Activated B cell treated with CpG ODN at 0.5 μM for 24 hours (primary cell): ENCODE results near the gene NFIB. TPM values are rescaled to one million over a fixed set of nuclear protein-coding genes. Genes with fewer than 3 reads are reported as not detected.

ENCODE experiments used
- ATAC-seq: fragments of 200-7000 bp; cut with Tn5 transposase; one replicate; pipeline ENCODE4 v1.10.0; 2021; ENCODE audit warnings: low read depth, mild to moderate bottlenecking, moderate library complexity
- CTCF ChIA-PET: fragments of 350-600 bp; sonication (Branson Sonifier 250); formaldehyde crosslinking; loops from one replicate; lab custom pipeline; 2021; ENCODE audit warnings: antibody characterized with exemption; lab: Charles Lee
- POLR2A ChIA-PET: fragments of 350-600 bp; sonication (Branson Sonifier 250); formaldehyde crosslinking; loops from one replicate; lab custom pipeline; 2021; ENCODE audit warnings: antibody characterized with exemption; lab: Charles Lee
- DNase-seq: peaks from one replicate; pipeline ENCODE4 v3.0.0; 2022
- H3K27ac Mint-ChIP-seq: one replicate; pipeline ENCODE4 v1.8.0; 2020; ENCODE audit warnings: mixed read lengths
- H3K27me3 Mint-ChIP-seq: one replicate; pipeline ENCODE4 v1.8.0; 2021; ENCODE audit warnings: mixed read lengths
- H3K36me3 Mint-ChIP-seq: one replicate; pipeline ENCODE4 v1.8.0; 2021; ENCODE audit warnings: low read depth, mixed read lengths
- H3K4me1 Mint-ChIP-seq: one replicate; pipeline ENCODE4 v1.8.0; 2021; ENCODE audit warnings: mixed read lengths
- H3K4me3 Mint-ChIP-seq: one replicate; pipeline ENCODE4 v1.8.0; 2020; ENCODE audit warnings: mild to moderate bottlenecking, mixed read lengths
- H3K9me3 Mint-ChIP-seq: one replicate; pipeline ENCODE4 v1.8.0; 2020; ENCODE audit warnings: mixed read lengths
- intact Hi-C: fragments of 100-400 bp; cut with micrococcal nuclease; formaldehyde crosslinking; loops from one replicate; pipeline ENCODE4 v1.15.1; 2024
- total RNA-seq: library from RNA; stranded (reverse); gene quantifications from 2 replicates; pipeline ENCODE4 v1.2.3, GENCODE V29; 2022
- TF ChIP-seq, protein P1 (sequence below): fragments of 200-600 bp; IDR thresholded peaks from one replicate; pipeline ENCODE4 v1.8.0; 2022; ENCODE audit warnings: antibody characterized with exemption, mild to moderate bottlenecking

Gene NFIB
- total RNA-seq, 1 donor from 2014 or later, result not detected

DNA sequence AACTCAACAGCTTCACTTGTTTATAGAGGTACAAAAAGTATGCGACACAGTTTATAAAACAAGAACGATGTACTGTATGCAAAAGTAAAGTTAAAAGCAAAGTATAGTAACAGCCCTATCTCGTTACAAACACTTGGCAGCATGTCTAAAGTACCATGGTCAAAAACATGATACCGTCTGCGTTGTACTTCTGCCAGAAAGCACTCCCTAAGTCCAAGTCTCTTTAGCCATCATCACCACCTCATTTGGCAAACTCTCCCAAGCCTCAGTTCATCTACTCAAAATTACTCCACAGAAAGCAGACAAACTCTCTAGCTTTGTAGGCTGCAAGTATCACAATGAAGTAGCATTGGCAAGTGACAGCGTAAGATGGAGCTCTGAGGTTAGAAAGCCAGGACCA, 73.4 kb downstream of the NFIB start:
- DNase-seq (no peak), ATAC-seq (no peak)
- Mint-ChIP-seq H3K36me3 (no peaks in the 10 kb centered on the region), H3K27ac (no peak overlapping the region), H3K27me3 (peaks cover 2% of the 10 kb centered on the region), H3K4me3 (no peak overlapping the region), H3K4me1 (no peaks in the 10 kb centered on the region), H3K9me3 (no peaks in the 10 kb centered on the region)
- CTCF ChIA-PET, result no interaction called here
- intact Hi-C loops, result no loop called here
- POLR2A ChIA-PET, result no interaction called here
- TF ChIP-seq, protein P1, sequence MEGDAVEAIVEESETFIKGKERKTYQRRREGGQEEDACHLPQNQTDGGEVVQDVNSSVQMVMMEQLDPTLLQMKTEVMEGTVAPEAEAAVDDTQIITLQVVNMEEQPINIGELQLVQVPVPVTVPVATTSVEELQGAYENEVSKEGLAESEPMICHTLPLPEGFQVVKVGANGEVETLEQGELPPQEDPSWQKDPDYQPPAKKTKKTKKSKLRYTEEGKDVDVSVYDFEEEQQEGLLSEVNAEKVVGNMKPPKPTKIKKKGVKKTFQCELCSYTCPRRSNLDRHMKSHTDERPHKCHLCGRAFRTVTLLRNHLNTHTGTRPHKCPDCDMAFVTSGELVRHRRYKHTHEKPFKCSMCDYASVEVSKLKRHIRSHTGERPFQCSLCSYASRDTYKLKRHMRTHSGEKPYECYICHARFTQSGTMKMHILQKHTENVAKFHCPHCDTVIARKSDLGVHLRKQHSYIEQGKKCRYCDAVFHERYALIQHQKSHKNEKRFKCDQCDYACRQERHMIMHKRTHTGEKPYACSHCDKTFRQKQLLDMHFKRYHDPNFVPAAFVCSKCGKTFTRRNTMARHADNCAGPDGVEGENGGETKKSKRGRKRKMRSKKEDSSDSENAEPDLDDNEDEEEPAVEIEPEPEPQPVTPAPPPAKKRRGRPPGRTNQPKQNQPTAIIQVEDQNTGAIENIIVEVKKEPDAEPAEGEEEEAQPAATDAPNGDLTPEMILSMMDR, result no peak

DNA sequence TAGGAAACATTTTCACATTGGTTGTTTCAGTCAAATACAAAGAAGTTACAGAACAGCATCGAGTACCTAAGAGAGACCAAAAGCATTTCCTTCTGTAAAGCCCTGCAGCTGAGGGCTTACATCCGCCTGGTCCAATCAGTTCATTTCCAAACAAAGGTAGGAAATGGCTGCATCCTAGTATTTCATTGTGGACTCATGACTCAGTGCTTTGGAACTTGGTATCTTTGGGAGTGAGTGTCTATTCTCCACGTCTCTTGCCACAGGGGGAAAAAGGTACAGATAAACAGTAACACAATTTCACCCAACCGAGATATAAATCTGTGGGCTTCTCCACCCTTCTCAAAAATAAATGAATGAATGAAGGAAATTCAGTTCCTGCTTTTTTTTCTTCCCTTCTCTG, 75.4 kb downstream of the NFIB start:
- Mint-ChIP-seq H3K9me3 (no peaks in the 10 kb centered on the region), H3K36me3 (no peaks in the 10 kb centered on the region), H3K27me3 (peaks cover 2% of the 10 kb centered on the region), H3K4me3 (no peak overlapping the region), H3K4me1 (no peaks in the 10 kb centered on the region), H3K27ac (no peak overlapping the region)
- DNase-seq, result no peak
- TF ChIP-seq, protein P1, result no peak
- intact Hi-C loops, result no loop called here
- ChIA-PET POLR2A (no interaction called here), CTCF (no interaction called here)
- no peak for ATAC-seq

DNA sequence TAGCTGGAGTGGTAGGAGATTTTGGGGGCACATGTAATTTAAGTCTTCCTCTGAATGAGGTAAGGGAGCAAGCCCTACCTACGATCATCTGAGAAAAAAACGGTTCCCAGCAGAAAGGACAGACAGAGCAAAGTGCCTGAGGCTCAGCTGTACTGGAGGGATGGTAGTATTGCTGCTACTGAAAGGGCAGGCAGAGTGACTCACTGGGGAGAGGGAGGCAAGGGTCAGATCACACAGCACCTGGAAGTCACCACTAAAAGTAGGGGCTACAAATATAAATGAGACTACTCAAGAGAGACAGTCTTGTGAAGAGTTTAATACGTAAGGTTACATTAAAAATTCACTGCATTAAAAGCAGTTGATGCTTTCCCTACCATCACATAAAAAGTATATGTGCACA, 75.9 kb downstream of the NFIB start:
- TF ChIP-seq, protein P1, result no peak
- POLR2A ChIA-PET, result no interaction called here
- Mint-ChIP-seq H3K27me3 (peaks cover 2% of the 10 kb centered on the region), H3K4me1 (no peaks in the 10 kb centered on the region), H3K9me3 (no peaks in the 10 kb centered on the region), H3K4me3 (no peak overlapping the region), H3K36me3 (no peaks in the 10 kb centered on the region), H3K27ac (no peak overlapping the region)
- DNase-seq (no peak), ATAC-seq (no peak)
- intact Hi-C loops, result no loop called here
- CTCF ChIA-PET, result no interaction called here

DNA sequence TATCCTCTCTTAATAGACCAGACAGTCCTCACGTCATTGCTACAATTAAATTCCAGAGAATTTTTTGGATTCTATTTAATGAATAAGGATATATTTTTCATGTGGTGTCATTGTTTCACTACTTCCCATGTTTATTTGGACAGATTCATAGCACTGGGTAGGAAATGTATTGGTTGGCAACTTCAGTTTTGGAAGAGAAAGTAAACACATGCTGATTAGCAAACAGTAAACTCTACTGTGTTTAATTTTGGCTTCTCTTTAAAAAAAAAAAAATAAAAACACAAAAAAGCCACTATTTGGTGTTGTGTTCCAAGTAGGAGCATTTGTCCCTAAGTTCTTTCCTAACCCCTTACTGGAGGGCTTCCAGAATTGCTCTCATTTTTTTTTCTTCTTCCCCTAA, 77.3 kb downstream of the NFIB start:
- DNase-seq, result no peak
- intact Hi-C loops, result no loop called here
- CTCF ChIA-PET, result no interaction called here
- TF ChIP-seq, protein P1, result no peak
- no peak overlapping the region for H3K27ac Mint-ChIP-seq
- H3K27me3 Mint-ChIP-seq, result peaks cover 2% of the 10 kb centered on the region
- no peak for ATAC-seq
- H3K4me1 Mint-ChIP-seq, result no peaks in the 10 kb centered on the region
- no peaks in the 10 kb centered on the region for H3K36me3 Mint-ChIP-seq
- H3K9me3 Mint-ChIP-seq, result no peaks in the 10 kb centered on the region
- POLR2A ChIA-PET, result no interaction called here
- H3K4me3 Mint-ChIP-seq, result no peak overlapping the region

DNA sequence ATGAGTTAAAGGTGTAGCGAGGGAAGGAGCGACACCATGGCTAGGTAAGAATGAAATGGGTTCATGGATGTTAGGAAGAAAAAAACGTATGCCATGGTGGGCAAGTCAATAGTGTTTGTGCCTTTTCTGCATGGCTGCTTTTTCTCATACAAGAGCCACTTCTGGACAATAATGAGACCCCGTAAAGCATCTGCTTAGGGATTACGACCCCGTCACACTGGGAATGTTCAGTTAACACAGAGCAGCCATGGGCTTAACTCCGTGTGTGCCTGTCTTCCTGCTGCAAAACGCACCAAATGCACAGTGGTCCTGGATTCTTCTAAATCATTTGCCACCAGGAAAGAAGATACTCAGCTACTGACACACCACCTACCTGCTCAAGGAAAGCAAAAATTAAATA, 81.8 kb downstream of the NFIB start:
- TF ChIP-seq, protein P1, result no peak
- ChIA-PET CTCF (no interaction called here), POLR2A (no interaction called here)
- H3K36me3 Mint-ChIP-seq, result no peaks in the 10 kb centered on the region
- intact Hi-C loops, result no loop called here
- H3K4me1 Mint-ChIP-seq, result no peaks in the 10 kb centered on the region
- H3K27me3 Mint-ChIP-seq, result peaks cover under 1% of the 10 kb centered on the region
- no peak for ATAC-seq
- no peaks in the 10 kb centered on the region for H3K9me3 Mint-ChIP-seq
- DNase-seq, result no peak
- no peak overlapping the region for H3K27ac Mint-ChIP-seq
- H3K4me3 Mint-ChIP-seq, result no peak overlapping the region
